Measurements from ENCODE around the gene TADA2A. TPM values are rescaled to one million over a fixed set of nuclear protein-coding genes. Genes with fewer than 3 reads are reported as not detected.

The TADA2A gene
- total RNA-seq, 1 experiment from 2014 or later = 24.6 TPM

DNA sequence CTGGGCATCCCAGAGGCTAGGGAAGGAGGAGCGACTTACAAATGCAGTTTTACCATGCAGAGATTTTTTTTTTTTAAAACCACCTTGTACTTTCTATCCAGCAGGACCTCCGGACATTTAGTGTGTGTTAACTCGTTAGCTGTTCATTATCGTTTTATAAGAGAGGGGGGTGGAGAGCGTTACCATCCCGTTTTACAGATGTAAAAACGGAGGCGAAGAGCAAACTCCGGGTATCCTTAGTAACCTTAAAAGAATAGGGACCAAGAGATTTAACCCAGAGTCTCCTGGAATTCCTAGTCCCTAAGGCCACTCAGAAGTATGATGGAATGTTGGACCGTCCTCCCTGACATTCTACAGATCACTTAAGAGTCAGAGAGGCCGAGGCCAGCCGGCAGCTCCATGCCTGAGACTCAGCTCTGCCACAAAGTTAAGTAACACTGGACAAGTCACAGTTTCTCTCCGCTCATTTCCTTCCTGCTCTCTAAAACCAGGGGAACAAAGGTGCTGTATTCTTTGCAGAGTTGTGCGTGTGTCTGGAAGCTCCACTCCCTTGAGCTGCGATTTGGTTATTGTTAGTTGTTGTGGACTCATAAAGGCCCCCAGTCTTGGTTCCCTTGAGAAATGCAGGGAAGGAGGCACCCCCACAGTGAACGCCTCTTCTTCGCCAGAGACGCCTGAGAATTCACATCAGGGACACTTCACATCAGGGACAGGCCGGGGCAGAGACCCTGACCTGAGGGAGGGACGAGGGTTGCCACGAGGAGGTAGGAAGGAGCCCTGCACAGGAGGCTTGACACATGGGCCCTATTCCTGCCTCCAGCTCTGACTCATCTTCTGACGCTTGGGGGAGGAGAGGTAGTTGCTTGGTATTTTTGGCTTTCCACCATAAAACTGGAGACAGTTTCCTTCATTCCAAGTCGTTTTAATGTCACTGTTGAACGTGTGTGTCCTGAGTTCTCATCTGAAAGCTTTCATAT lies 84.2 kb downstream of the TADA2A start:
- H3K27ac ChIP-seq (ENCODE audit: low read depth, low read length) = peak overlapping the region; percentile 76
- RAD21 ChIA-PET (ENCODE audit: low non-redundant PET in 1 of 2, low total read pairs in 2 of 2, uncharacterized antibody in 2 of 2, unreplicated experiment in 2 of 2) = no interaction called here
- ATAC-seq (peak; percentile 35), DNase-seq (ENCODE audit: low read depth, low spot score) (peak; percentile 66)
- CTCF ChIA-PET = no interaction called here
- H3K4me2 ChIP-seq (ENCODE audit: low read length) = peak overlapping the region; percentile 86
- H3K27me3 ChIP-seq (ENCODE audit: insufficient read depth, low read length) = no peaks in the 10 kb centered on the region
- H3K9ac ChIP-seq (ENCODE audit: low read length) = peak overlapping the region; percentile 78
- TF ChIP-seq POLR2AphosphoS5 (IDR thresholded peaks at IDR 0.05; ENCODE audit: low read depth, low read length) (peak; percentile 42; the same call in 1 of the 2 replicates), CEBPB (IDR thresholded peaks at IDR 0.05; ENCODE audit: low read depth) (no peak), EZH2 (IDR thresholded peaks at IDR 0.05) (no peak), SP1 (IDR thresholded peaks at IDR 0.05; ENCODE audit: low read depth) (peak; percentile 39), SIN3A (IDR thresholded peaks at IDR 0.05; ENCODE audit: low read depth) (peak; percentile 84; the same call in 1 of the 2 replicates), YY1 (IDR thresholded peaks at IDR 0.05; ENCODE audit: extremely low read depth, insufficient replicate concordance, low read depth, low read length) (no peak), POLR2A (IDR thresholded peaks at IDR 0.05; ENCODE audit: borderline replicate concordance, extremely low read depth, insufficient read depth, insufficient read length) (no peak), CBX3 (IDR thresholded peaks at IDR 0.05; ENCODE audit: low read depth) (no peak), JUND (IDR thresholded peaks at IDR 0.05) (peak; percentile 53; the same call in 1 of the 2 replicates), FOSL1 (IDR thresholded peaks at IDR 0.05; ENCODE audit: low read depth) (peak; percentile 58)
- TF ChIP-seq, protein P1, sequence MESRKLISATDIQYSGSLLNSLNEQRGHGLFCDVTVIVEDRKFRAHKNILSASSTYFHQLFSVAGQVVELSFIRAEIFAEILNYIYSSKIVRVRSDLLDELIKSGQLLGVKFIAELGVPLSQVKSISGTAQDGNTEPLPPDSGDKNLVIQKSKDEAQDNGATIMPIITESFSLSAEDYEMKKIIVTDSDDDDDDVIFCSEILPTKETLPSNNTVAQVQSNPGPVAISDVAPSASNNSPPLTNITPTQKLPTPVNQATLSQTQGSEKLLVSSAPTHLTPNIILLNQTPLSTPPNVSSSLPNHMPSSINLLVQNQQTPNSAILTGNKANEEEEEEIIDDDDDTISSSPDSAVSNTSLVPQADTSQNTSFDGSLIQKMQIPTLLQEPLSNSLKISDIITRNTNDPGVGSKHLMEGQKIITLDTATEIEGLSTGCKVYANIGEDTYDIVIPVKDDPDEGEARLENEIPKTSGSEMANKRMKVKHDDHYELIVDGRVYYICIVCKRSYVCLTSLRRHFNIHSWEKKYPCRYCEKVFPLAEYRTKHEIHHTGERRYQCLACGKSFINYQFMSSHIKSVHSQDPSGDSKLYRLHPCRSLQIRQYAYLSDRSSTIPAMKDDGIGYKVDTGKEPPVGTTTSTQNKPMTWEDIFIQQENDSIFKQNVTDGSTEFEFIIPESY (IDR thresholded peaks at IDR 0.05; ENCODE audit: extremely low read depth, insufficient replicate concordance, low read length) = no peak
- TF ChIP-seq, protein P2, sequence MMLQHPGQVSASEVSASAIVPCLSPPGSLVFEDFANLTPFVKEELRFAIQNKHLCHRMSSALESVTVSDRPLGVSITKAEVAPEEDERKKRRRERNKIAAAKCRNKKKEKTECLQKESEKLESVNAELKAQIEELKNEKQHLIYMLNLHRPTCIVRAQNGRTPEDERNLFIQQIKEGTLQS (IDR thresholded peaks at IDR 0.05) = no peak
- TF ChIP-seq, protein P3, sequence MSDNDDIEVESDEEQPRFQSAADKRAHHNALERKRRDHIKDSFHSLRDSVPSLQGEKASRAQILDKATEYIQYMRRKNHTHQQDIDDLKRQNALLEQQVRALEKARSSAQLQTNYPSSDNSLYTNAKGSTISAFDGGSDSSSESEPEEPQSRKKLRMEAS (IDR thresholded peaks at IDR 0.05) = peak; percentile 89
- no peaks in the 10 kb centered on the region for H3K9me2 ChIP-seq (ENCODE audit: insufficient read depth)
- no peak overlapping the region for H2AFZ ChIP-seq (ENCODE audit: low read depth, low read length, poor library complexity, severe bottlenecking)
- H3K36me3 ChIP-seq (ENCODE audit: control insufficient read depth in 1 of 2, insufficient read depth in 2 of 2, low read length in 2 of 2) = no peaks in the 10 kb centered on the region
- H3K79me2 ChIP-seq (ENCODE audit: insufficient read depth, low read length) = peaks cover 58% of the 10 kb centered on the region
- H4K20me1 ChIP-seq (ENCODE audit: insufficient read depth) = peaks cover 9% of the 10 kb centered on the region; the same call in 1 of the 2 replicates
- H3K4me3 ChIP-seq (replicated peaks in 1 of 2; ENCODE audit: low read depth in 1 of 2, low read length in 2 of 2) = peak overlapping the region; percentile 72 to 76
- TSS peak; percentile 60 for BruUV-seq (replicated peaks)
- H3K9me3 ChIP-seq (ENCODE audit: control insufficient read depth in 1 of 2, insufficient read depth in 1 of 2, low read depth in 1 of 2, low read length in 2 of 2) = no peaks in the 10 kb centered on the region
- peaks cover 52 to 75% of the 10 kb centered on the region in 2 experiments for H3K4me1 ChIP-seq (ENCODE audit: control insufficient read depth in 1 of 2, insufficient read depth in 2 of 2, low read length in 2 of 2)
- POLR2A ChIA-PET = no interaction called here
- intact Hi-C loops (cut with micrococcal nuclease) = loop anchor here (2.0 to 5.0 kb wide), 2 partner anchors 84 to 116 kb away; partner anchors contain the start of genes ACACA, SYNRG and TADA2A
